ENCODE results near the gene BRAF. TPM values are rescaled to one million over a fixed set of nuclear protein-coding genes. Genes with fewer than 3 reads are reported as not detected.

Gene BRAF
- total RNA-seq, 2 experiments from 2014 or later: 49.9 to 57.8 TPM

- Mint-ChIP-seq H3K36me3 (ENCODE audit: low read depth) (peaks cover 27% of the 10 kb centered on the region), H3K27me3 (no peaks in the 10 kb centered on the region), H3K9me3 (no peaks in the 10 kb centered on the region), H3K4me1 (ENCODE audit: low read depth) (peaks cover 38% of the 10 kb centered on the region), H3K4me3 (peak overlapping the region; percentile 100), H3K27ac (peak overlapping the region; percentile 100)
- TF ChIP-seq CTCF (IDR thresholded peaks at IDR 0.05): no peak
- ChIA-PET CTCF (no interaction called here), POLR2A (interaction anchor here (0.7 to 1.6 kb wide), 4 partner anchors 24 to 220 kb away, joined by 3 to 7 read pairs (median 4); partner anchors contain the start of genes ADCK2 and MKRN1)
- peak overlapping the region; percentile 97 for H3K4me3 ChIP-seq (ENCODE audit: low read length)
- no peak for DNase-seq
- no peak for ATAC-seq (ENCODE audit: poor library complexity)
- intact Hi-C loops (cut with DNase I, micrococcal nuclease): loop anchor here in 1 of 2 experiments (5.0 to 10.0 kb wide), 3 partner anchors 225 to 1037 kb away; partner anchors contain the start of genes BRAF, KDM7A and SSBP1
- no peaks in the 10 kb centered on the region for H3K9me3 ChIP-seq (ENCODE audit: control insufficient read depth in 1 of 2, insufficient read depth in 1 of 2, low read length in 2 of 2)
- no peaks in the 10 kb centered on the region for H3K27me3 ChIP-seq (ENCODE audit: control insufficient read depth in 1 of 2, insufficient read depth in 2 of 2, low read length in 2 of 2)
- H3K27ac ChIP-seq (ENCODE audit: low read depth in 1 of 2, low read length in 2 of 2): peak overlapping the region; percentile 91 to 96
- H3K4me1 ChIP-seq (ENCODE audit: insufficient read depth, low read length): peaks cover 33% of the 10 kb centered on the region
- H3K36me3 ChIP-seq (ENCODE audit: insufficient read depth, low read length): peaks cover 2% of the 10 kb centered on the region
These were observed 227.1 kb downstream of the BRAF start for GRCh38 chr7:140697447-140698143.

- ChIA-PET POLR2A (interaction anchor here (0.7 to 1.6 kb wide), 9 partner anchors 11 to 318 kb away, joined by 3 to 13 read pairs (median 5); partner anchors contain the start of genes ADCK2, MKRN1 and MRPS33), CTCF (interaction anchor here (0.7 to 1.0 kb wide), 2 partner anchors 318 to 1337 kb away, joined by 3 read pairs; partner anchors contain the start of genes LUC7L2 and MRPS33)
- DNase-seq (peak; percentile 43 to 86 (median 58)), ATAC-seq (ENCODE audit: poor library complexity) (peak; percentile 75)
- H3K36me3 ChIP-seq (ENCODE audit: insufficient read depth, low read length): peaks cover 6% of the 10 kb centered on the region
- Mint-ChIP-seq H3K27me3 (no peaks in the 10 kb centered on the region), H3K36me3 (ENCODE audit: low read depth) (peaks cover 31% of the 10 kb centered on the region), H3K4me1 (ENCODE audit: low read depth) (peaks cover 38% of the 10 kb centered on the region), H3K9me3 (no peaks in the 10 kb centered on the region), H3K4me3 (peak within 1 kb of the TSS; percentile 100), H3K27ac (peak within 1 kb of the TSS; percentile 100)
- H3K27me3 ChIP-seq (ENCODE audit: control insufficient read depth in 1 of 2, insufficient read depth in 2 of 2, low read length in 2 of 2): no peaks in the 10 kb centered on the region
- H3K4me3 ChIP-seq (ENCODE audit: low read length): peak within 1 kb of the TSS; percentile 97
- peaks cover 33% of the 10 kb centered on the region for H3K4me1 ChIP-seq (ENCODE audit: insufficient read depth, low read length)
- no peaks in the 10 kb centered on the region for H3K9me3 ChIP-seq (ENCODE audit: control insufficient read depth in 1 of 2, insufficient read depth in 1 of 2, low read length in 2 of 2)
- no peak for TF ChIP-seq CTCF (IDR thresholded peaks at IDR 0.05)
- intact Hi-C loops (cut with DNase I, micrococcal nuclease): loop anchor here (1.0 to 10.0 kb wide), 4 partner anchors 24 to 1038 kb away; partner anchors contain the start of genes BRAF (in 1 of the 2), KDM7A (in 1 of the 2) and SSBP1 (in 1 of the 2)
- peak within 1 kb of the TSS; percentile 91 to 96 for H3K27ac ChIP-seq (ENCODE audit: low read depth in 1 of 2, low read length in 2 of 2)
These were observed 227.9 kb downstream of the BRAF start, which contains the start of gene NDUFB2 for GRCh38 chr7:140696680-140697446. TSS of gene NDUFB2 (plus strand) at chr7:140696708. CDS start at chr7:140696745, 37 bp downstream.

Measured in CD4-positive, alpha-beta T cell (primary cell).